Measurements from ENCODE around the gene HTR6. TPM values are rescaled to one million over a fixed set of nuclear protein-coding genes. Genes with fewer than 3 reads are reported as not detected.

Gene HTR6
- total RNA-seq, 1 experiment from 2014 or later = not detected

GRCh38 chr1:19656134-19656779, 8.4 kb upstream of the HTR6 start:
- peaks cover 8% of the 10 kb centered on the region for H3K4me1 Mint-ChIP-seq (ENCODE audit: low read depth, unreplicated experiment)
- H3K9me3 Mint-ChIP-seq (ENCODE audit: low read depth, unreplicated experiment) = no peaks in the 10 kb centered on the region
- DNase-seq = no peak
- no peak overlapping the region for H3K27ac Mint-ChIP-seq (ENCODE audit: unreplicated experiment)
- no peaks in the 10 kb centered on the region for H3K27me3 Mint-ChIP-seq (ENCODE audit: unreplicated experiment)
- no peak overlapping the region for H3K4me3 Mint-ChIP-seq (ENCODE audit: low read depth, unreplicated experiment)
- no TSS peak for BruUV-seq (replicated peaks)
- intact Hi-C loops (cut with micrococcal nuclease; ENCODE audit: unreplicated experiment) = no loop called here
- no peak for TF ChIP-seq CTCF (IDR thresholded peaks at IDR 0.05; ENCODE audit: unreplicated experiment)
- CTCF ChIA-PET = no interaction called here
- peaks cover 15% of the 10 kb centered on the region for H3K36me3 Mint-ChIP-seq (ENCODE audit: insufficient read depth, unreplicated experiment)

- CTCF ChIA-PET = interaction anchor here (0.6 kb wide), 1 partner anchor 310 kb away, joined by 5 read pairs; no protein-coding TSS in a partner anchor
- BruUV-seq (replicated peaks) = no TSS peak
- no peak for TF ChIP-seq CTCF (IDR thresholded peaks at IDR 0.05; ENCODE audit: unreplicated experiment)
- Mint-ChIP-seq H3K9me3 (ENCODE audit: low read depth, unreplicated experiment) (no peaks in the 10 kb centered on the region), H3K27ac (ENCODE audit: unreplicated experiment) (no peak overlapping the region), H3K27me3 (ENCODE audit: unreplicated experiment) (no peaks in the 10 kb centered on the region), H3K4me3 (ENCODE audit: low read depth, unreplicated experiment) (no peak overlapping the region), H3K4me1 (ENCODE audit: low read depth, unreplicated experiment) (peaks cover 8% of the 10 kb centered on the region), H3K36me3 (ENCODE audit: insufficient read depth, unreplicated experiment) (peaks cover 15% of the 10 kb centered on the region)
- DNase-seq = no peak
- intact Hi-C loops (cut with micrococcal nuclease; ENCODE audit: unreplicated experiment) = no loop called here
Measured at GRCh38 chr1:19656780-19657466, 7.8 kb upstream of the HTR6 start.

- no peaks in the 10 kb centered on the region for H3K9me3 Mint-ChIP-seq (ENCODE audit: low read depth, unreplicated experiment)
- TSS peak; percentile 85 for BruUV-seq (replicated peaks)
- TF ChIP-seq CTCF (IDR thresholded peaks at IDR 0.05; ENCODE audit: unreplicated experiment) = no peak
- H3K36me3 Mint-ChIP-seq (ENCODE audit: insufficient read depth, unreplicated experiment) = peaks cover 15% of the 10 kb centered on the region
- intact Hi-C loops (cut with micrococcal nuclease; ENCODE audit: unreplicated experiment) = no loop called here
- no peak overlapping the region for H3K4me3 Mint-ChIP-seq (ENCODE audit: low read depth, unreplicated experiment)
- peaks cover 8% of the 10 kb centered on the region for H3K4me1 Mint-ChIP-seq (ENCODE audit: low read depth, unreplicated experiment)
- H3K27ac Mint-ChIP-seq (ENCODE audit: unreplicated experiment) = no peak overlapping the region
- CTCF ChIA-PET = interaction anchor here (0.6 kb wide), 1 partner anchor 310 kb away, joined by 5 read pairs; no protein-coding TSS in a partner anchor
- no peak for DNase-seq
- H3K27me3 Mint-ChIP-seq (ENCODE audit: unreplicated experiment) = no peaks in the 10 kb centered on the region
Measured at GRCh38 chr1:19657511-19657910, 7.2 kb upstream of the HTR6 start.

GRCh38 chr1:19658186-19658585, 6.5 kb upstream of the HTR6 start:
- CTCF ChIA-PET = no interaction called here
- Mint-ChIP-seq H3K9me3 (ENCODE audit: low read depth, unreplicated experiment) (no peaks in the 10 kb centered on the region), H3K27me3 (ENCODE audit: unreplicated experiment) (peaks cover 6% of the 10 kb centered on the region), H3K27ac (ENCODE audit: unreplicated experiment) (no peak overlapping the region), H3K4me3 (ENCODE audit: low read depth, unreplicated experiment) (no peak overlapping the region), H3K36me3 (ENCODE audit: insufficient read depth, unreplicated experiment) (peaks cover 15% of the 10 kb centered on the region), H3K4me1 (ENCODE audit: low read depth, unreplicated experiment) (peaks cover 8% of the 10 kb centered on the region)
- intact Hi-C loops (cut with micrococcal nuclease; ENCODE audit: unreplicated experiment) = no loop called here
- TF ChIP-seq CTCF (IDR thresholded peaks at IDR 0.05; ENCODE audit: unreplicated experiment) = no peak
- no TSS peak for BruUV-seq (replicated peaks)
- DNase-seq = no peak
